Measurements from ENCODE around the gene ZNF384.

- no peak for TF ChIP-seq EP300 (IDR thresholded peaks at IDR 0.05; ENCODE audit: borderline replicate concordance)
- no peak for TF ChIP-seq TAF1 (IDR thresholded peaks at IDR 0.05; ENCODE audit: low read depth)
- no peak for TF ChIP-seq FOXM1 (IDR thresholded peaks at IDR 0.05; ENCODE audit: borderline replicate concordance, low read depth)
- TF ChIP-seq EGR1 (IDR thresholded peaks at IDR 0.05), result no peak
- TF ChIP-seq TCF12 (IDR thresholded peaks at IDR 0.05; ENCODE audit: low read depth), result no peak
- no peak for TF ChIP-seq YY1 (IDR thresholded peaks at IDR 0.05; ENCODE audit: low read depth)
- TF ChIP-seq CREB1 (IDR thresholded peaks at IDR 0.05; ENCODE audit: low read depth), result no peak
- TF ChIP-seq TEAD4 (IDR thresholded peaks at IDR 0.05), result no peak
- no peak for TF ChIP-seq CEBPB (IDR thresholded peaks at IDR 0.05)
- no peak for TF ChIP-seq ZBTB7A (IDR thresholded peaks at IDR 0.05; ENCODE audit: low read depth)
- no peak for TF ChIP-seq MAX (IDR thresholded peaks at IDR 0.05)
Observed at GRCh38 chr12:6650832-6651231, 38.3 kb downstream of the ZNF384 start.

Data from Ishikawa (cell line).